DMS153 (cell line): ENCODE data around the gene ADAMTS20.
"Not testable (repeated sequence)": the region's sequence is repeated elsewhere in the genome, so short reads cannot be mapped to it uniquely, and the experiment has no call there.

Experiments
- DNase-seq: peaks from one replicate; lab custom pipeline; 2025; lab: John Stamatoyannopoulos, UW

Gene ADAMTS20

DNA sequence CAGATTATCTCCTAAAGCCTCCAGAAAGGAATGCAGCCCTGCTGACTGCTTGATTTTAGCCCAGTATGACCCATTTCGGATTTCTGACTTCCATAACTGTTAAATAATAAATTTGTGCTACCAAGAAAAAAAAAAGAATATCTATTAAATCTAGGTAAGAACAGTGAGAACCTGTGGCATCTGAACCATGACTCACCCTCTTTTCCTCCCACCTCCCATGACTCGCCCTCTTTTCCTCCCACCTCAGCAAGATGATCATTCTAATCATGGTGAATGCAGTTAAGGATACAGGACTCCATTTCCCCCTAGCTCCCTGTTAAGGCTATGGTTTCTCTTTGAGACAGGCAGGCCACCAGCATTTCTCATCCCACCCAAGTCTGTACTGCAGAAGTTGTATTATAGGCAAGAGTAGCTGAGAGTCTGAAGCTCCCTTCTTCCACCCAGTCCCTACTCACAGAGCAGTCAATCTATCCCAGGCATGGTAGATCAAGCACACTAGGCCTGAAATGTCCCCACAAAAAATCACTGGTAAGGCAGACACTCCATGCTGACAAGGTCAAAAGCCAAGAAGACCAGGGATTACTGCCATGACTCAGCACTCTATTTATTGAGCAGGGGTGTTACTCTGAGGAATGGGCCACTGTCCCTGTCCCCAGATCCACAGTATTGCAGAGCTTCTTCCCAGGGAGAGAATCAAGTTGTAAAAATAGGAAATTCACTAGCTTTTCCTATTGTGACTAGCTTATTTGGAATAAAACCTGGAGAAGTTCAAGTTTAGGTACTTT, 188.9 kb downstream of the ADAMTS20 start:
- DNase-seq = no peak

DNA sequence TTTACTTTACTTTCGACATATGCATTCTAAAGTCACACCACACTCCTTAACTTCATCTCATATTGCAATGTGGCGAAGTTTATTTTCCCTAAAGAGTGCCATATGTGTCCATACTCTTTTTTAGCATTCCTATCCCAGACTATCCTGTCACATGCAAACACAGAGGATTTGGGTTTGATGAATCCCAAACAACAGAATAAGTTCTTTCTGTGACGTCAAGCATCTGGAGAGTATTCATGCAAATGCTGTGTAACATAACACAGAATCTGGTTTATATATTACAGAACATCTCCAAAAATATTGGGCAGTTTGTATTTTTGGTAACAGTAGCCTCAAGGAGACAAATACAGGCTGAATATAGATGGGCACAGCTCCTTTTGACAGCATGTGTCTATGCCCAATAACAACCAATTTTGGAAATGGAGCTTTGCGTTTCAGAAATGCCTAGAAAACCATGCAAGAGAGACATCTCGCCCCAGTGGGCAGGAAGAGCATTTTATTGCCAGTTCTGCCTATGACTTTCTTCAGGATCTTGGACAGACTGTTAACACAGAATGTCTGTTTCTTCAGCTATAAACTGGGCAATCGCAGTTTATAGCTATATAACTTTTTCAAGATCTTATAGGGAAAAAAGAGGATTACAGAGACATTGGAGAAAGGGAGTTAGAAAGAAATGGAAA, 190.8 kb downstream of the ADAMTS20 start:
- no peak for DNase-seq

DNA sequence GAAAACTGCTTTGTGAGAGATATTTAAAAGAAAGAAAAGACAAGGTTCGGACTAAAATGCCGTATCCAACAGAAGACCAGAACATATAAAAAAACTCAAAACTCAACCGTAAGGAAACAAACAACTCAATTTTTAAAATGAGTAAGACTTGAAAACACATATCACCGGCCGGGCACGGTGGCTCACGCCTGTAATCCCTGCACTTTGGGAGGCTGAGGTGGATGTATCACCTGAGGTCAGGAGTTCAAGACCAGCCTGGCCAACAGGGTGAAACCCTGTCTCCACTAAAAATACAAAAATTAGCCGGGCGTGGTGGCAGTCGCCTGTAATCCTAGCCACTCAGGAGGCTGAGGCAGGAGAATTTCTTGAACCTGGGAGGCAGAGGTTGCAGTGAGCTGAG, 192.0 kb downstream of the ADAMTS20 start:
- not testable (repeated sequence) for DNase-seq

DNA sequence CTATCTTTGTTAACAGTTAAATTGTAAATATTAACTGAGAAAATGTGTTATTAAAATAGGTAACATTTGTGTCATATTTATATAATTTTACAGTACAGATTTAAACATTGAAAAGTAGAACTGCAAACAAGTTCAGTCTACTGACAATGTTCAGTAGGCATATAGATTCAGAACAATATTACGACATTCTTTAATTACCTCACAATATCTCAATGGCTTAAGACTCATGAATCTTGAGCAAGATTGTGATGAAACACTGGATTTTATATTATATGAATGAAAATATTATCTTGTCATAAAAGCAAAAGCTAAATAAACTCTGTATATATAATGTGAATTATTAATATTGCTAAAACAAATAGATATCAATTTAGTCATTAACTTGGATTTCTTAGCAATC, 194.9 kb downstream of the ADAMTS20 start:
- DNase-seq = no peak

DNA sequence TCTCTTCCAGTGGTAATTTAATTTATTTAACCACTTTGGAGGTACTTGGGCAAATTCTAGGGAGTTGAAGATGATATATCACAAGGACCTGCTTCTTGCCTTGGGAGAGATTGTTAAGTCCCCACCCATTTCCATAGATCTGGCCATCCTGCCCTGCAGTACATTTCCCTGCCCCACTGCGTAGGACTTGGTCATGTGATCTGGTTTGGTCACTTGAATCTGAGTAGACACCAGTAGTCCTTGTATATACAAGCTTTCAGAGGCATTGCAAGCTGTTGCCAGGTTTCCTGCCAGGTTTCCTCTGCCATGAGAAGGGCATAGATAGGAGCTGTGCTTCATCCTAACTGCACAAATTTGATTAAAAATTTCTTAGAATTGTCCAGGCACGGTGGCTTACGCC, 200.0 kb downstream of the ADAMTS20 start:
- no peak for DNase-seq

DNA sequence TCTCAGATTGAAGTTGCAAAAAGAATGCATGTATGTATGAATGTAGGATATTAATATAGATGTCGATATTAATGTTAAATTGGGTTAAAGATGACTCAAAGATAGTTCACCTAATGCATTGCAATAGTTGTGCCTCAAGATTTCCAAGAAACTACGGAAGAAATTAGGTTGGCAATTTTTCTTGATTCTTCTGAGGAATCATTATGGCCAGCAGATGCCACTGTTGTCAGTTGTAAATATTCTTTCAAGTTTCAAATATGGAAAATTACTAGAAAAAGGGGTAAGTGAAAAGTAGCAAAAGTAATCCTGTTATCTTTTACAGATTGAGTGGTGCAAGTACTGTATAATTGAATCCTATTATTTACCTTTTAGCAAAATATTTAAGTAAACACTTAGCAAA, 202.1 kb downstream of the ADAMTS20 start:
- no peak for DNase-seq

DNA sequence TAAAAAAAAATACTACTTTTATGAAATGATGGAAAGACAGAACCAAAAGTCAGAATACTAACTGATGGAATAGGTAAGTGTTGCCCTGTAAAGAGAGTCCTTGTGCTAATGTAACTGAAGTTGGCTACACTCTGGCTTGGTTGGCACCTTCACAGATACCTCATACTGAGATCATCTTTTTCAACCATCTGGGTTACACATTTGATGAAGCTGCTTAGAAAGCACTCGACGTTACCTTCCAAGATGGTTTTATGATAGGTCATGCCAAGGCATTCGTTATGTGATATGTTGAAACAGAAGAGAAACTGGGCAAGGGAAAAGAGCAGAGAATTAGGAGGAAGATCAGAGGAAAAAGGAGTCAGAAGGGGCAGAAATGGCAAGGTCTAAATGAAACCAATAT, 203.8 kb downstream of the ADAMTS20 start:
- DNase-seq = no peak

DNA sequence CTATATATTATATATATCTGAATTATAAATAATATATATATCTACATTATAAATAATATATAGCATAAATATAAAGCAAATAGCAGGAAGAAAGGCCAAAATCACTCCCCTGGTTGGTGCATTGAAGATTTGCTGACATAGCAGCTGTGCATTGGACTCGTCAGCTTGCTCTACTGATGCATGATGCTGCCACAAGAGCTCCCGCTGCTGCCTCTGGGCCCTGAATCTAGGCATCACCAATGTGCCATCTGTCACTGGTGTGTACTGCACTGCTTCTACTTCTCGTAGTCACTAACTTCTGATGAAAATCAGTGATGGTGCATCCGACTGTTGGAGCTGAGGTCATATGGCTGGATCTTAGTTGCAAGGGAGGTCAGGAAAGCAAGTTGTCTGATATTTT, 205.0 kb downstream of the ADAMTS20 start:
- DNase-seq = no peak

DNA sequence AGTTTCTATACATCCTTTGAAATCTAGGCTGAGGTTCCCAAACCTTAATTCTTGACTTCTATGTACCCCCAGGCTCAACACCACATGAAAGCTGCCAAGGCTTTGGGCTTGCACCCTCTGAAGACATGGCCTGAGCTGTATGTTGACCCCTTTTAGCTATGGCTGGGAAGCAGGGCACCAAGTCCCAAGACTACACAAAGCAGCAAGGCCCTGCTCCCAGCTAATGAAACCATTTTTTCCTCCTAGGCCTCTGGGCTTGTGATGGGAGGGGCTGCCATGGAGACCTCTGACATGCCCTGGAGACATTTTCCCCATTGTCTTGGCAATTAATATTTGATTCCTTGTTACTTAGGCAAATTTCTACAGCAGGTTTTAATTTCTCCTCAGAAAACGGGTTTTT, 207.0 kb downstream of the ADAMTS20 start:
- no peak for DNase-seq

DNA sequence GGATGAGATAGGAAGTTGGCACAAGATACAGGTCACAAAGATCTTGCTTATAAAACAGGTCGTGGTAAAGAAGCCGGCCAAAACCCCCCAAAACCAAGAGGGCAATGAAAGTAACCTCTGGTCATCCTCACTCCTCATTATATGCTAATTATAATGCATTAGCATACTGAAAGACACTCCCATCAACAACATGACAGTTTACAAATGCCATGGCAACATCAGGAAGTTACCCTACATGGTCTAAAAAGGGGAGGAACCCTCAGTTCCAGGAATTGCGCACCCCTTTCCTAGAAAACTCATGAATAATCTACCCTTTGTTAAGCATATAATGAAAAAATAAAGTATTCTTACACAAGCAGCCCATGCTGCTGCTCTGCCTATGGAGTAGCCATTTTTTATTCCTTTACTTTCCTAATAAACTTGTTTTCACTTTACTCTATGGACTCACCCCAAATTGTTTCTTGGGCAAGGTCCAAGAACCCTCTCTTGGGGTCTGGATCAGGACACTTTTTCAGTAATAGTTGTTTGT, 210.2 kb downstream of the ADAMTS20 start:
- not testable (repeated sequence) for DNase-seq

DNA sequence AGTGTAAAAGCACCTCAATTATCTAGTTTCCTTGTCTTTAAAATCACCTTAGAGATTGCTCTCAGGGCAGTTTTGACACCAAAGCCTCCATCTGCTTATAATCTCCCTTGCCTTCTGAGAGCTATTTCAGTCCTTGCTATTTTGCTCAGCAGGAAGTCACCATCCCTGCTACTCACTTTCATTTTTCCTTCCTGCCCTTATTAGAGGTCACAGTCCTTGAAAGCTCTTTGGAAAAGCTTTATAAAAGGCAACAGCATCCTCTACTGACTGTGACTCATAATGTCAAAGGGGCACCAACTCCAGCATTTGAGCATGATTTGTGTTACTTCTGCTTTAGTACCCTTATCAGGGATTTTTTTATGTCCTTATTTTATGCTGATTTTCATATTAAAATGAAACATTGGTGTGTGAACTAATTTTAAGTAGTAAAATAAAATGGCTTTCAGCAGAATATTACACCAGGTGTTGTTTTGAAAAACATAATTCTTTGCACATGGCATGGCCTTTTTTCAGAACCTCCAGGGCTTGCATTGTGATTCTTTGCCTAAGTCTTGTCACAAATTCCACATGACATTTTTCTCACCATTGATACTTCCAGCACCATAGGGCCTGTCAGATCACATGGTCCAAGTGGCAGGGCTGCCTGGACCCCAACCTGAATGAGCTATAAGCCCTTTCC, 213.0 kb downstream of the ADAMTS20 start:
- DNase-seq = peak; percentile 50

DNA sequence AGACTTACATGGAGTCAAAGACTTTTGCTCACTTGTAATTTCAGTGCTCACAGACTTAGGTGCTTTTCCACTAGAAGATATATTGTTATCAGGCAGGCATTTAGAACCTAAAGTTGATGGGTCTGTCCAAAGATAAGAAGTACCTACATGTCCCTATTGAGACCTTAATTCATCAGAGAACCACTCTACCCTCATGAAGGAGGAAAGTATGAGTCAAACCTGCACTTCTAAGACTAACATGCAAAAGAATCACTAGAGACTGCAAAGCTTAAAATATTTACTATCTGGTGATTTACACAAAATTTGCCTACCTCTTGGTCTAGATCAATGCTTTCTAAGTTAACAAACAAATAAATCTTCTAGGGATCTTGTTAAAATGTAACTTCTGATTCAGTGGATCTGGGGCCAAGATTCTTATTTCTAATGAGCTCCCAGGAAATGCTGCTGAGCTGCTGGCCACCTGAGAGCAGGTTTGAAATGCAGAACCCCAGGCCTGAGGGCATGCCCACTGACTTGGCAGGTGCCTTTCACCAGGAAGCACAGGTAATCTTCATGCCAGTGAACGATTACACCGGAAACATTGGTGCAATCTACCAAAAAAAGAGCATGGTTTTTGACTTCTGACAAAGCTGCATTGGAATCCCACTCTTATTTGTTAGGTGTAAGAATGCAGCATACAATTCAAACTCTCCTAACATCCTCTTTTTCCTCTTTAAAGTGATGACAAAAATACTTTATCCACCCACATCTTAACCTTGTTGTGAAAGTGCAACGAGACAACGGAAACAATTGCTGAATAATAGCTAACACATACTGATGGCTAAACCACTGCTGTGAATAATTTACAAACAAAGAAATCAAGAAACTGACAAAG, 214.2 kb downstream of the ADAMTS20 start:
- DNase-seq = no peak

DNA sequence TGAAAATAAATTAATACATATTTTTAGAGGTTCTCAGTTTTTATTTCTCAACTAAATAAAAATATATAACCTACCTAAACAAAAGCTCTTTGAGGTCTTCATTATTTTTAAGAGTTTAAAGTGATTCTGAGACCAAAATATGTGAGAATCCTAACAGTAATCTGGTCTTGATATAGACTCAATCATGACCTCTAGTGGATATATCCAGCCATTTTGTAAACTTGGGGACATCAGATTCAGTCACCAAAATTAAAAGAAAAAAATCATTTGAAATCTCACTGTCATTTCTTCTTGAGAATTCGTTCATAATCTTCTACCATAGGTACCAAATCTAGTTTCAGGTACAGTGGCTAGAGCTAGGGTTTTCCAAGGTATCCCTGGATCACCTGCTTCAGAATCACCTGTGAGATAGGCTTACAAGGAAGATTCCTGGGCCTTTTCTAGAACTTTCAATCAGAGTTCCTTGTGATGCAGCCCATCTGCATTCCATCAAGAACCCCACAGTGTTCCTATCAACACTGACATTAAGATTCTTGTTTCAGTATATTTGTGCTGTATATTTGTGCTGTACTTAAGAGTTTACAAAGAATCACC, 214.9 kb downstream of the ADAMTS20 start:
- no peak for DNase-seq

DNA sequence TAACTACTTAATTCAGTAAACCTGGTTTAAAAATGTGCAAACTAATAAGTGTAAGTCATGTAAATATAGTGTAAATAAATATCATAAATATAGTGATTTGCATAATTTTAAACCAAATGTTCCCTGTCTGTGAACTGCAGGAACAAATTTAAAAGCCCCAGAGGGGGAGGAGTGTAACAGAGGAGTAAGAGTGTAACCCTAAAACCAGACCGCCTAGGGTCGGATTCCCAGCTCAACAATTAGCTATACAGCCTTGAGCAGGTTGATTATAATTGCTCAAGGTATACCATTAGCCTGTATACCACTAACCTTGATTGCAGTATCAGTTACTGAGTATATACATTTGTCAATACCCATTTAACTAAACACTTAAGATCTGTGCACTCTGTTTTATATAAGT, 218.4 kb downstream of the ADAMTS20 start:
- DNase-seq = no peak

DNA sequence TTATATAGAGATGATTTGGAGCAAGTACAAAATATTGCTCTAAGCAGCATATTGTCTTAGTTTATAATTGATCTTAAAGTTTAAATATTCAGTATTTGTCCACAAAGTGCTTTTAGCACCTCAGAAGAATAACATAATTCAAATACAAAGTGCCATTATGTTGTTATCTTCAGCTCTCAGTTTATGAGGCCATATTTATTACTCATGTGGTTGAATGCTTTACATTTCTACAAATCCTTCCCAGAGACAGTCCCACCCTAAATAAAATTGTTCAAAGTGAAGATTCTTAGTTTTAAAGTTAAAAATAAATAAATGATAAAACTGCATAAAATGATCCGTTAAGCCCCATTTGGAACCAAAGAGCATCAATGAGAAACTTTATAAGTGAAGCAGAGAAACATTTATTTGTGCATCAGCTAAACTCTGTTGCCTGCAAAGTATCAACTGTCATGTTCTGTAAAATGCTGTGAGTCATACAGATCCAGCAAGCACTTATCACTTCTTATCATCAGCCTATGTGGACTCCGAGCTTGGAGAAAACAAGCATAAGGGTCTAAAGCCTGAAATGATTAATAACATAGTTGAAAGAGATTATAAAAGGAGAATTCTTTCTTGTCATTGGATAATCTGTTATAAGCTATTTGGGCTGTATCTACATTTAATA, 218.9 kb downstream of the ADAMTS20 start:
- no peak for DNase-seq

DNA sequence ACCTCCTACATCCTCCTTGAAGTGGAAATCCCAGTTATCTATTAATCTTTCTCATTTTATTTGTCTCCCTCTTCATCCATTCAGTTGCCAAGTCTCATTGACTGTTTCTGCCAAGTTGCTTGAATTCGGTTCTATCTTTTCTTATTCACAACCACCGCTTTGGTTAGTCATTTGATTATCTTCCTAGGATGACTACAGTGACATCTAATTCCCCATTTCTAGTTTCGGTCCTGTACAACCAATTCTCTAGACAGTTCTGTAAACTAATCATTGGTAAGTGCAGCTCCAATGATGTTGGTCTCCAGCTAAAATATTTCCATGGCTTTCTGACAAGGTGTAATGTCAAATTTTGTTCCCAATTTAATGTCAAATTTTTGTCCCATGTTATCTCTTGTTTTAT, 220.1 kb downstream of the ADAMTS20 start:
- no peak for DNase-seq

DNA sequence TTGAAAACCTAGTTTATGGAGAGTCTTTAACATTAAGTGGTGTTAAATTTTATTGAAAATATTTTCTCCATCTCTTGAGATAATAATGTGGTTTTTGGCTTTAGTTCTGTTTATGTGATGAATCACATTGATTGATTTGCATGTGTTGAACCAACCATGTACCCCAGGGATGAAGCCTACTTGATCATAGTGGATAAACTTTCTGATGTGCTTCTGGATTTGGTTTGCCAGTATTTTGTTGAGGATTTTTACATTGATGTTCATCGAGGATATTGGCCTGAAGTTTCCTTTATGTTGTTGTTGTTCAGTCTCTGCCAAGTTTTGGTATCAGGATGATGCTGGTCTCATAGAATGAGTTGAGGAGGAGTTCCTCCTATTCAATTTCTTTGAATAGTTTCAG, 222.6 kb downstream of the ADAMTS20 start:
- DNase-seq = no peak

DNA sequence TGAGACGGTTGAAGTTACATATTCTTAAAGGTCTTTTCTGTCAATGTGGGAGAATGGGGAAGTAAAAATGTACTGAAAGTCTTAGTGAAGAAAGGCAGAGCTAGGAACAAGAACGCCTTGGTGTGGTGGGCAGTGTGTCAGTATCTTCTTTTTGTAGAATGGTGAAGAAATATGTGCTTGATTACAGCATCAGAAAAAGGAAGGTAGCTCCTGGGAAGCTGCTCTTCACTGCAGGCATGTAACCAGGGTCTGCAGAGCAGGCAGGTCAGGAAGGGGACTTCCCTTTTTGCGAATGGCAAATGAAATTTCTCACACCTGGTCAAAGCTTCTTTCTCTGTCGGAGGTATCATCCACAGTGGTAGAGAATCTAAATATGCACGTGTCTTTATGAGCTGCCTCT, 226.2 kb downstream of the ADAMTS20 start:
- no peak for DNase-seq

DNA sequence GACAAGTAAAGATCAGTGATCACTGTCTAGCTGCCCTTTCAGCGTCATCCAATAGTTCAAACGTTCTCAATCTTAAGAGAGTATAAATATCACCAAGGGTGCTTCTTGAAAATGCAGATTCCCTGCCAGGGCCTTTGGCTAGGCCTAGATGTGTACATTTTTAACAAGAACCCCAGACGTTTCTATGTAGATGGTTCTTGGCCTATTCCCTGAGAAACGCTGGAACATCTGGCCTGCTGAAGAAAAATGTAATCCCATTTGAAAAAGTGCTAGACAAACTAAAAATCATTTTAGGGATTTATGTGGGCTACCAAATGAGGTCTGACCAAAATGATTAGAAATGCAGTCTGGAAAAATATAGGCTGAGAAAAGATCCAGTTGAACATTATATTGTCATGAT, 231.7 kb downstream of the ADAMTS20 start:
- no peak for DNase-seq

DNA sequence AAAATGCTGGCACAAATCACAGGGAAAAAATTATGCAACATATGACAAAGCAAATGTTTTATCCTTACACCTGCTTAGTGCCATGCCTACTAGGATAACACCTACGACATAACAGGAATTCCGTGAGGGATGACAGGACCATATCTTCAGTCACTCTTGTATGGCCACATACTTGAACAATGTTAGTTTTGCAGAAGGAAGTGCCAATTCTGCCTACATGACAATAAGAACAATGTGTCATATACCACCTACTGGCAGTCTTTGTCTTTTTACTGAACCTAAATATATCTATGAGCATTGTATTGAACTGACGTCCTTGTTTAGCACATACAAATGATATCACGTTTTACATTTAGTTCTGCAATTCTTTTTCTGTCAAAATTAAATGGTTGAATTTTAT, 234.0 kb downstream of the ADAMTS20 start:
- DNase-seq = no peak

DNA sequence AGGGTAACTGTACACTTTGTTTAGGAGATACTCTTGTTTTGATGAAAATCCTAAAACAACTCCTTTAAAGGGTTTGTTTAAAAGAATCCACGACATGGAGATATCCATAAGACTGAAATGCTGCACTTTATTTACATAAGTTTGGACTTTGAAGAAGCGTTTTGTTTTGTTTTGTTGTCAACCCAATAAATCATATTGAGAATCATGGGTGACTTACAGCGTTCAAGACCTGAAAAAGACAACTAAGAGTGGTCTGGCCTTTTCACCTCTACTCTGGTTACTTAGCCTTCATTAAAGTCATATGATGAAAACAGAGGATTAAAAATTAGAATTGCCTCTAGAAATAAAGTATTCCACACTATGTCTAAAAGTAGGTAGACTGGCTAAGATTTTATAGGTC, 234.8 kb downstream of the ADAMTS20 start:
- no peak for DNase-seq
